Fibroblast of pulmonary artery (primary cell): ENCODE data around the gene XRCC3.

Source experiments
- DNase-seq: peaks from one replicate; pipeline ENCODE4 v3.0.0-alpha.2; 2010; ENCODE audit warnings: low read depth
- H3K4me3 ChIP-seq: replicated peaks from 2 replicates; pipeline ENCODE4 v1.5.1; 2011; ENCODE audit warnings: low read depth, mild to moderate bottlenecking, control low read depth, low read length, moderate library complexity
- TF ChIP-seq, protein P1 (sequence below): IDR thresholded peaks from 2 replicates; pipeline ENCODE4 v1.5.1; 2011; ENCODE audit warnings: mild to moderate bottlenecking, control low read depth, low read length, inconsistent platforms; ENCODE audit errors: missing control alignments

XRCC3 gene

DNA sequence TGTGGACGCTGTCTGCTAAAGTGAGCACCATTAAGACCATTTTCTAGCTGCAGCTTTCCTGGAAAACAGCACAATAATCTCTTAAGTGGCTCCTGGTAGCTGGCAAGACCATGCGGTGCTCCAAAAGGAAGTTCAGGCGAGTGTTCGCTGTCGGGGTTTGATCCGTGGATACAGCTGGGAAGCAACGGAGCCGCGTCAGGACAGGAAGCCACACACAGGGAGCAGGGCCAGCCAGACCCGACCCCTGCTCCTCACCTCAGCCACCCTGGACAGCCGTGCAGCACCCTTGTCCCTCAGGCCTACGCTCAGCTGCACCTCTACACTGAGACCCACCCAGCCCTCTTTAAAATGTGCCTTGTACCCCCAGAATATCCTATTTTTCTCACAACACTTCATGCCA is 19.8 kb upstream of the XRCC3 start:
- H3K4me3 ChIP-seq, result no peak overlapping the region
- TF ChIP-seq, protein P1, sequence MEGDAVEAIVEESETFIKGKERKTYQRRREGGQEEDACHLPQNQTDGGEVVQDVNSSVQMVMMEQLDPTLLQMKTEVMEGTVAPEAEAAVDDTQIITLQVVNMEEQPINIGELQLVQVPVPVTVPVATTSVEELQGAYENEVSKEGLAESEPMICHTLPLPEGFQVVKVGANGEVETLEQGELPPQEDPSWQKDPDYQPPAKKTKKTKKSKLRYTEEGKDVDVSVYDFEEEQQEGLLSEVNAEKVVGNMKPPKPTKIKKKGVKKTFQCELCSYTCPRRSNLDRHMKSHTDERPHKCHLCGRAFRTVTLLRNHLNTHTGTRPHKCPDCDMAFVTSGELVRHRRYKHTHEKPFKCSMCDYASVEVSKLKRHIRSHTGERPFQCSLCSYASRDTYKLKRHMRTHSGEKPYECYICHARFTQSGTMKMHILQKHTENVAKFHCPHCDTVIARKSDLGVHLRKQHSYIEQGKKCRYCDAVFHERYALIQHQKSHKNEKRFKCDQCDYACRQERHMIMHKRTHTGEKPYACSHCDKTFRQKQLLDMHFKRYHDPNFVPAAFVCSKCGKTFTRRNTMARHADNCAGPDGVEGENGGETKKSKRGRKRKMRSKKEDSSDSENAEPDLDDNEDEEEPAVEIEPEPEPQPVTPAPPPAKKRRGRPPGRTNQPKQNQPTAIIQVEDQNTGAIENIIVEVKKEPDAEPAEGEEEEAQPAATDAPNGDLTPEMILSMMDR, result no peak
- DNase-seq, result no peak

DNA sequence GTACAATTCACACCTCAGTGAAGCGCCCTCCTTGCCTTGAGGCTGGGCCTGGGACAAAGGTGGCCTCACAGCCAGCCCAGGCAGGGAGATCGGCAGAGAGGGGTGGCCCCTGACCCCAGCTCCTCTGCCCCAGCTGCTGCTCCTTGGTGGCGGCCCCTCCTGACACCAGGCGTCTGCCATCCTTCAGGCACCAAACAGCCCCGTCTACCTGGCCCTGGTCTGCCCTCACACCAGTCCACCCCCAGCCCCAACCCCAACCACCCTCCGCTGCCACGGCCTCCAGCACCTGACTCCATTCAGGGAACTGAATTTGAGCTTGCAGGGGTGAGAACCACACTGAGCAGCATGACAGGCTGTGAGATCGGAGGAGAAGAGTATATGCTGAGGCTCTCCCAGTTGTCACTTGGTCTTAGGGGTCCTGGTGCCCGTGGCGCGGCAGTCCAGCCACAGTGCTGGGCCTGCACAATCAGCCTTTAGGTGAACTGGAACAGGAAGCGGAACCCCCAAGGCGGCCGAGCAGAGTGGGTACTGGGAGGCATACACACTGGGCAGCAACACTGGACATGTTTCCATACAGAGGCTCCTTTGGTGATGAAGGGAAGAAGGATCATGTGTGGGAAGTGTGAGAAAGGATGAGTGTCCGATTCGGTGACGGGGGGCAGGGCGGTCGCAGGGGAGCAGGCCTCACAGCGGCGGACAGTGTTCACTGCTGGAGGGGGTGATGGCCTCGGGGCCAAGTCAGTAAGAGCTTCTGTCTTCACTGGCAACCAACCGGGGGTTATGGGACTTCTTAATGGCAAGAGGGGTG is 19.0 kb upstream of the XRCC3 start:
- no peak overlapping the region for H3K4me3 ChIP-seq
- DNase-seq, result no peak
- TF ChIP-seq, protein P1, result no peak

DNA sequence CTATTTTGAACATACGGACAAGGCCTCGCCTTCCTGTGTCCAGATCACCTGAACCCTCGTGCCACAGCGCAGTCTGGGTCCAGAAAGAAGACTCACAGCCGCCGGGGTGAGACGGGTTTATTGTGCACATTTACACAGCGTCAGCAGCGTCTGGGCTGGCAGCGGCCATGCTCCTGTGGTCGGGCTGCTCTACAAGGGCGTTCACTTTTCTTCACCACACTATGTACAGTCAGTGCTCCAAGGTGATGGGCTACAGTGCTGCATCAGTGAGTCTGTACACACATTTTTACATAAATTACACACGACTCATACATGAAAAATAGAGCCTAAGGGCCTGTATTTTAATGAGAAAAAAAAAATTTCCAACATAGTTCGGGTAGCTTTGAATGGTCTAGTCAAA is 18.4 kb upstream of the XRCC3 start:
- no peak for DNase-seq
- no peak overlapping the region for H3K4me3 ChIP-seq
- TF ChIP-seq, protein P1, result no peak

DNA sequence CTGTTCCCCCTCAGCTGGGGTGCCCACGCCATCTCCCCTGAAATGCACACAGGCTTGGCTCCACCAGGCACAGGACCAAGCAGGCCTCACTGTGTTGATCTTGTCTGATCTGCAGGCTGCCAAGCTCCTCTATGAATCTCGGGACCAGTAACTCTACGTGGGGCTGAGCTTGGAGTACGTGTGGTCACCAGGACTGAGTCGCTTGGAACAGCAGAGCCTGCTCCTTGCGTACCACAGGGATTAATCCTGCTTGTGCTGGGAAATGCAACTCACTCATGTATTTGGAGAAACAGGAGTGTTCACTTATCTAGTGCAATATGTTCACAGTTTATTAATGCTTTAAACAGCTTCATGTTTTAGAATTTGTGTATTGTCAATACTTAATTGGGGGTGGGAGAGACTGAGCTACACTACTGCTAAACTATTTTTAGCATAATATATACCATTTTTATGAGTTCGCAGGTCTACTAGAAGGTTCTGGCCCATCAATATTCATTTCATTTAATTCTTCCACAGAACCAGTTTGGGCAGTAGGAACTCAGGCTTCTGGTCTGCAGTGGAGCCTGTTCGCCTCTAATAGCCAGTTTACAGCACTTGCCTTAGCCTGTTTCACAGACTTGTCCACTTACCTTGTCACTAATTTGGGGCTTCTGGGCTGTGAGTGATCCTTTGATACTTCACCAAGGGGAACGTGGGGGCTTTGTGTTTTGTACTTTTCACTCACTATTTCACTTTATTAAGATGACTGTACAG is 17.8 kb upstream of the XRCC3 start:
- H3K4me3 ChIP-seq, result no peak overlapping the region
- TF ChIP-seq, protein P1, result no peak
- DNase-seq, result no peak

DNA sequence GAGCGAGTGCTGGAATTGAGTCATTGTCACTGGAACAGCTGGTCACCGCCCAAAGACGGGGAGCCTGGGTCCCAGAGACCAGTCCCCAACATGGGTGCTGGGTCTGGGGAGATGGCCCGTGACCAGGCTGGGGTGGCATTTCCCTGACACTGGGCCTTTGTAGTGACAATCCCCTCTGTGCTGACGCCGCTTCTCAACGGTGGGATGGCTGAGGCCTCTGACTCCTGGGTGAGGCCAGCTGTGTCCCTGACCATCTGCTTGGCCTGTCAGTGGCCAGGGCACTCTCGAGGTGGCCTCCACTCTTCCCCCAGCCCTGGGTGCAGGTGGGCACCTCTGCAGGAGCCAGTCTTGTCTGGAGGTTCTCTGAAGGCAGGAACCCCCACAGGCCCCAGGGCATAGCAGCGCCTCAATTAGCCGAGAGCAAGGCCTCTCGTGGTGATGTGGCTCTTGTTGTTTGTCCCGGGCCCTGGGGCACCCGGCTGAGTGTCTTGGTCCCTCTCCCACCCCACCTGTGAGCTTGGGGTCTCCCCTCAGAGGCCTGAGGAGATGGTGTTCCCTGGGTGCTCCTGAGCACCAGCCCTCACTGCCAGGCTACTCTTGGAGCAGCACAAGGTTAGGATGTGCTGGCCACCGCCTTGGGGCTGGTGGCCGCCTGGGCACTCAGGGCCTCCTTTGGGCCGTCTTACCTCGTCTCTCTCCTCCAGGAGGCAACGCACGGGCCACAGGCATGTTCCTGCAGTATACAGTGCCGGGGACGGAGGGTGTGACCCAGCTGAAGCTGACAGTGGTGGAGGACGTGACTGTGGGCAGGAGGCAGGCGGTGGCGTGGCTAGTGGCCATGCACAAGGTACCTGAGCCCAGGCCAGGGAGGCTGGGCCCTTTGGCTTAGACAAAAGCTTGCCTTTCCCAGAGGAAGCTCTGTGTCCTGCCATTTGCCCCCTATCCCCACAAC is 16.9 kb upstream of the XRCC3 start:
- no peak for DNase-seq
- TF ChIP-seq, protein P1, result no peak
- no peak overlapping the region for H3K4me3 ChIP-seq

DNA sequence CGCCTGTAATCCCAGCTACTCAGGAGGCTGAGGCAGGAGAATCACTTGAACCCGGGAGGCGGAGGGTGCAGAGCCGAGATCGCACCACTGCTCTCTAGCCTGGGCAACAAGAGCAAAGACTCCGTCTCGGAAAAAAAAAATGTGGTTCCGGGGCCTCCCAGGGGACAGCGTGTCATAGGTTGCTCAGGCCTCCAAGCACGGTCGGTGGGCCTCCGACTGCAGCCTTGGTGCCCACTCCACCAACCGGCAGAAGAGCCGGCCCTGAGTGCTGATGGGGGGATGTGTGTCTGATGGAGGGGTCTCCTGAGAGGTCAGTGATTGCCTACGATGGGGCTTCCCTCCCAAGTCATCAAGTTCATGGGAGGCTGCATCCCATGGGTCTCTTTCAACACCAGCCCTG is 16.2 kb upstream of the XRCC3 start:
- no peak for DNase-seq
- TF ChIP-seq, protein P1, result no peak
- H3K4me3 ChIP-seq, result no peak overlapping the region
